ENCODE results near the gene ARID1A. TPM values are rescaled to one million over a fixed set of nuclear protein-coding genes. Genes with fewer than 3 reads are reported as not detected.

The ARID1A gene
- total RNA-seq, 6 experiments from 2014 or later: 46.1 to 51.2 (median 49.2) TPM

DNA sequence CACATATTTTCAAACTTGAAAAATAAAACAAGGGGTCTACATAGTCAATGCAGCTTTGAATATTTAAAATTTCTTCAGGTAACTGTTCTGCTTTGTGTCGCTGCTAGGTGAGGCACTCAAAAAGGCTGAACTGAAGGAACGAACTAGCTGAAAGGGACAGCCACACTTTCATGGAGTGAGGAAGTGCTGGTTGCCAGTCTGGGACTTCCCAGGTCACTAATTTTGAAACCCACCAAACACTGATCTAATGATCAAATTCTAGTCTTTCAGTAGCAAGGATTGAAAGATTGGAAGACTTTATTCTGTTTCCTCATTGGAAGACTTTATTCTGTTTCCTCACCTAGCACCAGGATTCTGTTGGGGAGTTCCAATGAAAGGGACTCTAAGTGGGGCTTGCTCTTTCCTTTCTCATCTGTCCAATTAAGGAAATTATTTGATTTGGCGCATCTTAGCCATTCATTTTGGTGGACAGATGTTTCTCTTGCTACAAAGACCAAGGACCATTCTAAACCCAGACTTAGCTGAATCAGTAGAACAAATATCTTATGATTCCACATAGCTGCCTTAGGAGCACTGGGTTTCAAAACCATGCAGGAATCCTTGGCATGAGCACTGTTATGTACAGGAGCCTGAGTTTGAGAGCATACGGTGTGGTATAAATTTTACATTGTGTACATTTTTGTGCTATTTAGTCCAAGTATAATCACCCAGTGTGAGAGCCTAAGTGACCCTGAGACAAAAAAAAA, 10.9 kb upstream of the ARID1A start:
- no peak overlapping the region for H3K4me3 Mint-ChIP-seq
- H3K27me3 Mint-ChIP-seq (ENCODE audit: insufficient read depth): no peaks in the 10 kb centered on the region
- H3K27ac Mint-ChIP-seq: no peak overlapping the region
- TF ChIP-seq CTCF (IDR thresholded peaks at IDR 0.05): no peak
- peaks cover 25% of the 10 kb centered on the region for H3K4me1 Mint-ChIP-seq (ENCODE audit: low read depth)
- no peaks in the 10 kb centered on the region for H3K9me3 Mint-ChIP-seq
- no peaks in the 10 kb centered on the region for H3K36me3 Mint-ChIP-seq (ENCODE audit: low read depth)
- no peak for DNase-seq

DNA sequence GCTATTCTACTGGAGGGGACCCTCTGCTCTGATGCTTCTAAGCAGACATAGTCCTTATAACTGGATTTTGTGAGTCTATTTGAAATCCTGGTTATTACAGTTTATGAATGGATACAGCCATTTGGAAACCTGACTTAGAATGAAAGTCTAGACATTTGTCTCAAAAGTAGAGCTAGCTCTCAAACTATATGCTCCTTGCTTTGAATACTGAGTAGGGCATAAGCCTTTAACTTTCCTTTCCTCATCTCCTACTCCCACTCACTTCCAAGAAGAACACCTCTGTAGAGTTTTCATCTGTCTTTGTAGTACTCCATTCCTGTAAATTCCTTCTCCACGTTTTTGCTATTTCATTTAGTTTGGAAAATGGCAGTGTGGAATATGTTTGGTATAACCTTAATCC, 9.0 kb upstream of the ARID1A start:
- no peak for TF ChIP-seq CTCF (IDR thresholded peaks at IDR 0.05)
- no peaks in the 10 kb centered on the region for H3K9me3 Mint-ChIP-seq
- peaks cover 26% of the 10 kb centered on the region for H3K4me1 Mint-ChIP-seq (ENCODE audit: low read depth)
- no peak overlapping the region; the same call in 1 of the 2 replicates for H3K27ac Mint-ChIP-seq
- no peak overlapping the region for H3K4me3 Mint-ChIP-seq
- H3K36me3 Mint-ChIP-seq (ENCODE audit: low read depth): no peaks in the 10 kb centered on the region
- DNase-seq: no peak
- H3K27me3 Mint-ChIP-seq (ENCODE audit: insufficient read depth): no peaks in the 10 kb centered on the region

- no peak overlapping the region for H3K27ac Mint-ChIP-seq
- no peaks in the 10 kb centered on the region for H3K36me3 Mint-ChIP-seq (ENCODE audit: low read depth)
- peaks cover 42% of the 10 kb centered on the region for H3K4me1 Mint-ChIP-seq (ENCODE audit: low read depth)
- no peak overlapping the region for H3K4me3 Mint-ChIP-seq
- no peak for TF ChIP-seq CTCF (IDR thresholded peaks at IDR 0.05)
- H3K27me3 Mint-ChIP-seq (ENCODE audit: insufficient read depth): no peaks in the 10 kb centered on the region
- H3K9me3 Mint-ChIP-seq: no peaks in the 10 kb centered on the region
- DNase-seq: no peak
These were observed 6.3 kb upstream of the ARID1A start for GRCh38 chr1:26689504-26689903.

GRCh38 chr1:26690157-26690556, 5.7 kb upstream of the ARID1A start:
- TF ChIP-seq CTCF (IDR thresholded peaks at IDR 0.05): no peak
- DNase-seq: no peak
- Mint-ChIP-seq H3K4me3 (no peak overlapping the region), H3K27me3 (ENCODE audit: insufficient read depth) (no peaks in the 10 kb centered on the region), H3K4me1 (ENCODE audit: low read depth) (peaks cover 45% of the 10 kb centered on the region), H3K9me3 (no peaks in the 10 kb centered on the region), H3K27ac (no peak overlapping the region), H3K36me3 (ENCODE audit: low read depth) (no peaks in the 10 kb centered on the region)

- peaks cover 43% of the 10 kb centered on the region for H3K4me1 Mint-ChIP-seq (ENCODE audit: low read depth)
- no peak overlapping the region for H3K27ac Mint-ChIP-seq
- H3K9me3 Mint-ChIP-seq: no peaks in the 10 kb centered on the region
- TF ChIP-seq CTCF (IDR thresholded peaks at IDR 0.05): no peak
- no peaks in the 10 kb centered on the region for H3K36me3 Mint-ChIP-seq (ENCODE audit: low read depth)
- no peak for DNase-seq
- no peaks in the 10 kb centered on the region for H3K27me3 Mint-ChIP-seq (ENCODE audit: insufficient read depth)
- no peak overlapping the region for H3K4me3 Mint-ChIP-seq
These were observed 5.2 kb upstream of the ARID1A start for GRCh38 chr1:26690576-26691031.
